ENCODE data around the gene SPAG16. TPM values are rescaled to one million over a fixed set of nuclear protein-coding genes. Genes with fewer than 3 reads are reported as not detected.
"Not testable (repeated sequence)": the region's sequence is repeated elsewhere in the genome, so short reads cannot be mapped to it uniquely, and the experiment has no call there.

The SPAG16 gene
- total and polyA plus RNA-seq, 10 donors = 9.0 to 19.7 (median 12.2) TPM

DNA sequence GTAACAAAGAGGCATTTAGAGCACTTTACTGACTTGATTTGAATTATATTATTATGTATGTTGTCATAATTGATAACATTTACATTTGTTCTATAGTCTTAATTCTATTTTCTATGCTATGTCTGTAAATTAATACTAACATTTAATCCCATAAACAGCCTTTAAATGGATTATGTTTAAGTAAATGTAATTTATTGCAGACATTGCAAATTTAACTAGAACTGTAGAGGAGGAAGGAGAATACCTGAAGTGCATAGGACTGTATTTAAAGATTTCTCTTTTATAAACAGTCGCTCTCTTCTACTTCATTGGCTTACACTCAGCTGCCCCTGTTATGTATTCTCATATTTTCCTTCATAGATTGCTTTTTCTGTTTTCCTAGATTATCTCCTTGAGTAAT is 92.4 kb downstream of the SPAG16 start:
- no peak for TF ChIP-seq CTCF (IDR thresholded peaks at IDR 0.05 in 8 of 11, conservative IDR thresholded peaks at IDR 0.05 in 3 of 11)
- no peak for TF ChIP-seq POLR2AphosphoS5 (IDR thresholded peaks at IDR 0.05)
- no peak for TF ChIP-seq POLR2A (IDR thresholded peaks at IDR 0.05)

GRCh38 chr2:213407027-213407426 is 122.8 kb downstream of the SPAG16 start:
- H3K27me3 ChIP-seq (replicated peaks in 1 of 7); H3K27ac ChIP-seq; intact Hi-C loops (cut with DNase I; ENCODE audit: low total_unique reads); H3K4me1 ChIP-seq; H3K4me3 ChIP-seq; H3K9me3 ChIP-seq; H3K36me3 ChIP-seq; DNase-seq: not testable (repeated sequence)
- 88 to 98% (median 94%) methylated on average over 9 of the region's 9 CpGs for WGBS, 5 donors

More for the DNA sequence above, 92.4 kb downstream of the SPAG16 start:
- Histone ChIP-seq H3K27ac (no peak overlapping the region), H3K36me3 (no peaks in the 10 kb centered on the region), H3K9me3 (no peaks in the 10 kb centered on the region), H3K4me3 (no peak overlapping the region), H3K4me1 (no peaks in the 10 kb centered on the region), H3K27me3 (replicated peaks in 1 of 7) (no peaks in the 10 kb centered on the region)
- 88 to 94% (median 90%) methylated on average over 1 of the region's 1 CpG for WGBS, 5 donors
- intact Hi-C loops (cut with DNase I; ENCODE audit: low total_unique reads) = no loop called here
- no peak for DNase-seq

DNA sequence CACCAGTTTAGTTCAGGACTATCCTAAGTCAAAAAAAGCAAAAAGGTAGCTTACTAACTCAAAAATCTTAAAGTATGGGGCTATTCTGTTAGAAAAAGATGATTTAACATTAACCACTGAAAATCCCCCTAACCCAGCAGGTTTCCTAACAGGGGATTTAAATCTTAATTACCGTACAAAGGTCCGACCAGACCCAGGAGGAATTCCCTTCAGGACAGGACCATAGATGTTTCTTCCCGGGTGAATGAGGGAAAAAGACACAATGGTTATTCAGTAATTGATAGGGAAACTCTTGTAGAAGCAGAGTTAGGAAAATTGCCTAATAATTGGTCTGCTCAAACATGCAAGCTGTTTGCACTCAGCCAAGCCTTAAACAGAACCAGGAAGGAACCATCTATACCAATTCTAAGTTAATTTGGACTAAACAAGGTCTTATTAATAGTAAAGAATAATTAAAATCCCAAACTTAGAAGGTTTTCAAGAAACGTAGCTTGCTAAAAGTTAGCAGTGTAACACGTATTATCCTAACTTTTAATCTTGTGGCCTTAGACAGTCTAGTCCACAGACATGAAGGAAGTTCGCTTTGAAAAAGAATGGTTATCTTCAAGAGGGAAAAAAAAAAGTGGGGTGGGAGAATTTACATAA is 124.3 kb downstream of the SPAG16 start:
- H3K4me3 ChIP-seq; intact Hi-C loops (cut with DNase I; ENCODE audit: low total_unique reads); H3K36me3 ChIP-seq; H3K9me3 ChIP-seq; H3K4me1 ChIP-seq; H3K27me3 ChIP-seq (replicated peaks in 1 of 7); DNase-seq; H3K27ac ChIP-seq: not testable (repeated sequence)
- WGBS, 5 donors = 80 to 88% (median 83%) methylated on average over 6 of the region's 6 CpGs

DNA sequence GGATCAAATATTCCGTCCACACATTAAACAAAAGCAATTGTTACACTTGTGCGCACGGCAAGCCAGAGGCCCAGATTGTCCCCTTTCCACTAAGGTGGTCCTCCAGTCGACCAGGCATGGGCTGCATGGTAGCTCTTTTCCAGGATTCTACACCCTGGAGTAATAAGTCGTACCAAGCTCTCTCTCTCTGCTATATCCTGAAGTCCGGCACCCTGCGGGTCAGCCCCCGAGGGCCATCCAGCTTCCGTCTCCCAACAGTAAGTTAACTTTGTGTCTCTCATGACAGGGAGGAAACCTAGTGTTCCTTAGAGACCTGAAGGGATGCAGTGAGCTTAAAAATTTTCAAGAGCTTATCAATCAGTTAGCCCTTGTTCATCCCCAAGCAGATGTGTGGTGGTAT is 126.4 kb downstream of the SPAG16 start:
- DNase-seq; H3K9me3 ChIP-seq; H3K4me3 ChIP-seq; H3K36me3 ChIP-seq; intact Hi-C loops (cut with DNase I; ENCODE audit: low total_unique reads); H3K27ac ChIP-seq; H3K4me1 ChIP-seq; H3K27me3 ChIP-seq (replicated peaks in 1 of 7): not testable (repeated sequence)
- WGBS, 5 donors = 83 to 90% (median 89%) methylated on average over 9 of the region's 9 CpGs

DNA sequence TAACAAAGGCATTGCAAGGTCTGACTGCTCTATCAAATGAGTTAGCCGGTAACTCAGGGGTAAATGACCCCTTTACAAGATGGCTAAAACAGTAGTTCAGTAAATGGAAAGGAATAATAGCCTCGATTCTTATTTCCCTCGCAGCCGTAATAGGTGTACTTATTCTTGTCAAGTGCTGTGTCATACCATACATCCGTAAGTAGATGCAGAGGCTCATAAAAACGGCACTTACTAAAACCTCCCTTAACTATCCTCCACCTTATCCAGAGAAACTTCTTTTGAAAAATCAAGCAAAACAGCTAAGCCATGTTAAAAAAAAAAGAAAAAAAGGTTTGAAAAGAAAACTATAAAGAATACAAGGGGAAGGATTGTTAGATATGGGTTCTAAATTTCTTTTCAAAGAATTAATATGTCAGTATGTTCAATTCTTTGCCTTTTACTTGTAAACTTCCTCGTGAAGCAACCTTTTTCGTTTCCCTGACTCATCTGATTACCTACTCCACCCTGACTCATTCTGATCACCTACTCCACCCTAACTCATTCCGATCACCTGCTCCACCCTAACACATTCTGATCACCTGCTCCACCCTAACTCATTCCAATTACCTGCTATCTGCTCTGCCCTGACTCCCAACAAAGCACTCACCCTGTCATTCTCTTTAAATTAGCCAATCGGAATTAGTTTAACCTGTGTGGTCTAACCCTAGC is 127.5 kb downstream of the SPAG16 start:
- Histone ChIP-seq H3K4me3 (no peak overlapping the region), H3K9me3 (no peaks in the 10 kb centered on the region), H3K27ac (no peak overlapping the region), H3K4me1 (no peaks in the 10 kb centered on the region), H3K36me3 (no peaks in the 10 kb centered on the region), H3K27me3 (replicated peaks in 1 of 7) (no peaks in the 10 kb centered on the region)
- TF ChIP-seq POLR2AphosphoS5 (IDR thresholded peaks at IDR 0.05) (no peak), POLR2A (IDR thresholded peaks at IDR 0.05) (no peak), CTCF (IDR thresholded peaks at IDR 0.05 in 8 of 11, conservative IDR thresholded peaks at IDR 0.05 in 3 of 11) (no peak)
- 82 to 91% (median 86%) methylated on average over 10 of the region's 10 CpGs for WGBS, 5 donors
- intact Hi-C loops (cut with DNase I; ENCODE audit: low total_unique reads) = no loop called here
- DNase-seq = no peak

Data from spleen (tissue), 11 donors.